Immature natural killer cell (primary cell): Measurements from ENCODE around the gene VWC2L. TPM values are rescaled to one million over a fixed set of nuclear protein-coding genes. Genes with fewer than 3 reads are reported as not detected.

ENCODE experiments used
- DNase-seq, 3 donors: peaks; one replicate each; pipeline ENCODE4 v3.0.0; 2022; ENCODE audit warnings: mixed read lengths in 1 of 3
- H3K27ac Mint-ChIP-seq, 6 donors: one replicate each; pipeline ENCODE4 v1.8.0; 2020; ENCODE audit warnings: mixed read lengths in 6 of 6, mild to moderate bottlenecking in 5 of 6, inconsistent platforms in 4 of 6, moderate library complexity in 3 of 6
- H3K27me3 Mint-ChIP-seq, 3 donors: one replicate each; pipeline ENCODE4 v1.8.0; 2020 to 2021; ENCODE audit warnings: low read depth in 3 of 3, mild to moderate bottlenecking in 3 of 3, mixed read lengths in 3 of 3, moderate library complexity in 3 of 3, inconsistent platforms in 1 of 3
- H3K36me3 Mint-ChIP-seq, 3 donors: one replicate each; pipeline ENCODE4 v1.8.0; 2020; ENCODE audit warnings: mixed read lengths in 3 of 3, inconsistent platforms in 2 of 3, mild to moderate bottlenecking in 2 of 3
- H3K4me1 Mint-ChIP-seq, 2 donors: one replicate each; pipeline ENCODE4 v1.8.0; 2020; ENCODE audit warnings: inconsistent platforms in 2 of 2, mild to moderate bottlenecking in 2 of 2, mixed read lengths in 2 of 2, moderate library complexity in 1 of 2
- H3K4me3 Mint-ChIP-seq, 5 donors: one replicate each; pipeline ENCODE4 v1.8.0; 2020; ENCODE audit warnings: mild to moderate bottlenecking in 5 of 5, mixed read lengths in 5 of 5, inconsistent platforms in 3 of 5, moderate library complexity in 3 of 5
- H3K9me3 Mint-ChIP-seq, 6 donors: one replicate each; pipeline ENCODE4 v1.8.0; 2020; ENCODE audit warnings: mild to moderate bottlenecking in 6 of 6, mixed read lengths in 6 of 6, inconsistent platforms in 4 of 6, moderate library complexity in 3 of 6
- polyA plus RNA-seq, 3 donors: library from polyadenylated mRNA; unstranded; fragments of 300-500 nt; fragmentation: Illumina TruSeq; gene quantifications; one replicate each; pipeline ENCODE4 v1.2.3, GENCODE V29; 2021

The VWC2L gene
- polyA plus RNA-seq, 3 donors from 2014 or later: not detected

DNA sequence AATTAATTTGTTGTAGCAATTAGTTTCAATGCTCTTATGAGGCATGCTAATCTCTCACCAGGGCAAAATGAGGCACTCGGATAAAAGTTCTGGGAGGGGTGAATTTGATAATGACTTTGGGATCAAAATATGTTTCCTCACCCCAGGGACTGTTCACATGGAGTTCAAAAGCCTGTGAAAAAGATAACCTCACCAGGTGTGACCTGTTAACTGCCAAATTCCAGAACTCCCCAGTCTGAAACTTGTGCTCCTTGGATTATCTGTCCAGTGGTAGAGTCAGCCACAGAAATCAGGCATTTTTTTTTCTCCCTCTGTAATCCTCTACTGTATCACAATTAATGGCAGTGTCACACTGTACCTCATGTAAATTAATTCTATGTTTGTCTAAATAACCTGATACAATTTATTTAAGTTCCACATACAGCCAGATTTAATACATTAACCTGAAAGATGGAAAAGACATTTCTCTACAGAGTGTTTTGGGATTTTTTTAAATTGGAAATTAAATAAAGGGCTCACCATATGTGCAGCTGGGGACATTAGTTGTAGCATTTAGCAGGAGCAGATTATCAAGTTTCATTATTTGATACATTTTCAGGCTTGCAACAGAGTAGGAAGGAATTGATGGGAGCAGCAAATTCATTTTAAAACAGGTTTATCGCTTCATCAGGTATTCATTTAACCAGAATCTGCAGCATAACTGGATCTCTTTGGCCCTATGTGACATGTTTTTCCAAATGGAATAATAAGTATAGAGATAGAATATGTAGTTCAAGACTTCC lies 191.2 kb downstream of the VWC2L start:
- Mint-ChIP-seq H3K27ac (no peak overlapping the region), H3K9me3 (peaks cover 0 to 4% (median 0%) of the 10 kb centered on the region in 6 donors), H3K4me3 (no peak overlapping the region), H3K36me3 (no peaks in the 10 kb centered on the region), H3K4me1 (no peaks in the 10 kb centered on the region), H3K27me3 (no peaks in the 10 kb centered on the region)
- DNase-seq: no peak

DNA sequence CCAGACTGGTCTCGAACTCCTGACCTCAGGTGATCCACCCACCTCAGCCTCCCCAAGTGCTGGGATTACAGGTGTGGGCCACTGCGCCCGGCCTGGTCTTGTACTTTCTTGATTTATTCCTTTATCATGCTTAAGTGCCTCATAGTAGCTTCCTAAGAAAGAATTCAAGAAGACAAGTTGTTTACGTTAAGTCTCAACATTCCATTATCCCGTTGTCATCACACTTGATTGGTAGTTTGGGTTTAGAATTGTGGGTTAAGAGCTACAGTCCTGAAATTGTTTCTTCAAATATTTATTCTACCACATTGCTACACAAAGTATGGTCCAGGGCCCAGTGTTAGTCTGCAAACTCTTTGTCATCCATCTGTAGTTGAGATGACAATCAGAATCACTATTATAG lies 194.0 kb downstream of the VWC2L start:
- peaks cover 0 to 3% (median 0%) of the 10 kb centered on the region in 3 donors for H3K27me3 Mint-ChIP-seq
- no peak for DNase-seq
- no peak overlapping the region for H3K4me3 Mint-ChIP-seq
- no peak overlapping the region for H3K27ac Mint-ChIP-seq
- H3K36me3 Mint-ChIP-seq: no peaks in the 10 kb centered on the region
- H3K9me3 Mint-ChIP-seq: peaks cover 0 to 4% (median 0%) of the 10 kb centered on the region in 6 donors
- no peaks in the 10 kb centered on the region for H3K4me1 Mint-ChIP-seq

DNA sequence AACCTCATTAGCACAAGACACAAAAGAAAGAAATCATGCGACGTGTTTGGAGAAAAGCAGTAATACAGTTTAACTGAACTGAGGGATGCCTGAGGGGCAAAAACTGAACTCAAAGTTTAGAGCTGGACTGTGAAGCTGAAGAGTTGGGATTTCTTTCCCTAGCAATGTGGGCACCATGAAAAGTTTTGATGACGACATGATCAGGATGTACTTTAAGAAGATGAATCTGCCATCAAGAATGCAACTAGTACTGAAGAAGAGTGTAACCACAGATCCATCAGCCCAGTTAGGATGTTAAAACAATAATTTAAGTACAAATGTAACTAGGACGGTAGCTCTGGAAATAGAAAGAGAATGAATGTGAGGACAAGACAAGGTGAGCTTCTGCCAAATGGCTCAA lies 196.2 kb downstream of the VWC2L start:
- no peak for DNase-seq
- Mint-ChIP-seq H3K27ac (no peak overlapping the region), H3K9me3 (peaks cover 0 to 4% (median 1%) of the 10 kb centered on the region in 6 donors), H3K4me1 (no peaks in the 10 kb centered on the region), H3K36me3 (no peaks in the 10 kb centered on the region), H3K4me3 (no peak overlapping the region), H3K27me3 (peaks cover 0 to 3% (median 0%) of the 10 kb centered on the region in 3 donors)

DNA sequence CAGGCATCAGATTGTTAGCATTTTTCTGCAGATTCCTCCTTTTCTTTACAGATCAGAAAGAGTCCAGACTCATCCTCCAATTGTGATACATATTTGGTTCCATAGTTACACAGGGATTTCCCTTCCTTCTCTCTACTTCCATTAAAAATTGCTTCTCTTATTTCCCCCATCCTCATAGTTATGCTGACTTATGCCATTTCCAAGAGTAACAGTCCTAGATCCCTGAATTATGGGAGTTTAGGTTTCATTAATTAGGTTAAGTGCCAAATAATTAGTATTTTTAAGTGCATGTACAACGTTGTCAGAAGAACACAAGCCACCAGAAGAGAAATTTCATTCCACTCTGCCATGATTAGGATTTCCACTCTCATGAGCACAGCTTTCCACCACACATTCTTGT lies 200.2 kb downstream of the VWC2L start:
- Mint-ChIP-seq H3K9me3 (peaks cover 0 to 6% (median 1%) of the 10 kb centered on the region in 6 donors), H3K36me3 (no peaks in the 10 kb centered on the region), H3K27me3 (peaks cover 1 to 4% (median 3%) of the 10 kb centered on the region in 3 donors), H3K4me3 (no peak overlapping the region), H3K27ac (no peak overlapping the region), H3K4me1 (no peaks in the 10 kb centered on the region)
- no peak for DNase-seq

DNA sequence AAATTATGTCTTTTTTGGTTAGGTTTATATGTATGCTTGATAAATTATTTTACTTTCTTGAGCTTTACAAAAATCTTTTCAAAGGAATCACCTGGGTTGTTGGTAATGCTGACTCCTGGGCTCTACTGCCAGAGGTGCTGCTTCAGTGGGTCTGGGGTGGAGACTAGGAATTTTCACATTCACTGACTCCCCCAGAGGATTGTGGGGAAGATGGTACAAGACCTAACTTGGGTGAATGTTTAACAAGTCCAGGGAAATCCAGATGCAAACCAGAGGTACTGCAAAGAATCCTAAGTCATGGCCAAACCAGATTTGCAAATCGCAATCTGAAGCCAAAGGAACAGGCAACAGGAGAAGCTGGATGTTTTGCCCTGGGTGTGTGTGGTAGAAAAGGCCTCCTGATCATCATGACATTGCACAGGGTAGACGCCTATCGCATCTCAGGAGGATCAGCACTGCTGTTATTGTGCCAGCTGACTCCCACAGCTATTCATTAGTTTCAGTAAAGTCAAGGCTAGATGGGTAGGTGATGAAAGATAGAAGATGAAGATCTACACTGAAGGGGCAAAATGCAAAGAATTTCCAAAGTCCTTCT lies 213.4 kb downstream of the VWC2L start:
- H3K4me3 Mint-ChIP-seq: no peak overlapping the region
- H3K9me3 Mint-ChIP-seq: peaks cover 0 to 7% (median 0%) of the 10 kb centered on the region in 6 donors
- no peak for DNase-seq
- no peak overlapping the region for H3K27ac Mint-ChIP-seq
- H3K36me3 Mint-ChIP-seq: no peaks in the 10 kb centered on the region
- no peaks in the 10 kb centered on the region for H3K4me1 Mint-ChIP-seq
- H3K27me3 Mint-ChIP-seq: peaks cover 0 to 3% (median 0%) of the 10 kb centered on the region in 3 donors

DNA sequence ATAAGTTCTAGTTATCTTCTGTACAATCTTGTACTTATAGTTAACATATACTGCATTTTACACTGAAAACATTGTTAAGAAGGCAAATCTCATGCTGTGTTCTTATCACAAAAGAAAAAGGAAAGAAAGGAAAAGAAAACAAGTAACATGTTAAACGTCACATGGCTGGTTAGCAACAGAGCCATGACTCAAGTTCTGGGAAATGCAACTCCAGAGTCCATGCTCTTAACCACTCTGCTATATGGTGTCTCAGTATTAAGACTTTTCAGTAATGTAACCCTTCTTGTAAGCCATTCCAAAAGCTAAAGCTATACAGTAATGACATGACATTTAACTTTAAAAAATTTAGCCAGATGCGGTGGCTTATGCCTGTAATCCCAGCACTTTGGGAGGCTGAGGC lies 217.2 kb downstream of the VWC2L start:
- H3K36me3 Mint-ChIP-seq: no peaks in the 10 kb centered on the region
- no peak overlapping the region for H3K27ac Mint-ChIP-seq
- no peak for DNase-seq
- no peaks in the 10 kb centered on the region for H3K4me1 Mint-ChIP-seq
- peaks cover 0 to 3% (median 0%) of the 10 kb centered on the region in 3 donors for H3K27me3 Mint-ChIP-seq
- peaks cover 0 to 8% (median 2%) of the 10 kb centered on the region in 6 donors for H3K9me3 Mint-ChIP-seq
- H3K4me3 Mint-ChIP-seq: no peak overlapping the region
